Skeletal muscle satellite cell (primary cell): ENCODE results near the gene FBLN7.

Experiments used
- H3K27me3 ChIP-seq: 2 replicates; pipeline ENCODE4 v1.7.0; 2013; ENCODE audit warnings: low read length; ENCODE audit not compliant: control insufficient read depth, insufficient read depth
- H3K36me3 ChIP-seq: 2 replicates; pipeline ENCODE4 v1.7.0; 2013; ENCODE audit warnings: mild to moderate bottlenecking, control low read depth, low read length; ENCODE audit not compliant: insufficient read depth
- H3K4me1 ChIP-seq: 2 replicates; pipeline ENCODE4 v1.7.0; 2013; ENCODE audit warnings: low read length; ENCODE audit not compliant: control insufficient read depth, insufficient read depth
- H3K4me2 ChIP-seq: 2 replicates; pipeline ENCODE4 v1.7.0; 2013; ENCODE audit warnings: mild to moderate bottlenecking, low read length
- H3K4me3 ChIP-seq: 2 replicates; pipeline ENCODE4 v1.7.0; 2013; ENCODE audit warnings: low read length
- H3K9ac ChIP-seq: 2 replicates; pipeline ENCODE4 v1.7.0; 2013; ENCODE audit warnings: mild to moderate bottlenecking, low read depth, low read length, moderate library complexity
- H3K9me3 ChIP-seq: replicated peaks from 2 replicates; pipeline ENCODE4 v1.7.0; 2013; ENCODE audit warnings: mild to moderate bottlenecking, control low read depth, low read length

FBLN7 gene

DNA sequence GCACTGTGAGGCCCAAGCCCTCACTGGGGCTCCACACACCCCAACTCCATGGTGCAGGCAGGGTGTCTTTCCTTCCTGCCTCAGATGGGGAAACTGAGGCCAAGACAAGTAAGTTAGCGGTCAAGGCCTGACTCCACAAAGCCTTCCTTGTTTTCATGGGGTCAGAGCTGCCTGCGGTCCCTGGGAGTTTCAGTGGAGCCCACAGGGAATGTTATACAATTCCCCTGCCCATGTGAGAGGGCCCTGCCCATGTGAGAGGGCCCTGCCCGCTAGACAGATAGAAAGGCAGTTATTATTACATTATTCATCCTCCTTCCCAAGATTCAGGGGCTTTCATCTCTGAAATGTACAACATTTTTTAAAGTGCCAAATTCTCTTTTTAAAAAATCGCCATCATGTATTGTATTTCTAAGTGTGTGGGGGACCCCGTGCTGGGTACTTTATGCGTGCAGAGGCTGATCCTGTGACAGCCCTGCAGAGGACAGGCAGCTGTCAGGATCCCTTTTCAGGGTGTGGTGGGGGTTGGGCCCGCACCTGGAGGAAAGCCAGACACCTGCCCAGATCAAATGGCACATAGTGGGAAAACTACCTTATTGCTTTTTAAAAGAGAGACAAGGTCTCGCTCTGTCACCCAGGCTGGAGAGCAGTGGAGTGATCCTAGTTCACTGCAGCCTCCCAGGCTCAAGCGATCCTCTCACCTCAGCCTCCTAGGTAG, 23.4 kb downstream of the FBLN7 start:
- Histone ChIP-seq H3K27me3 (no peaks in the 10 kb centered on the region), H3K9ac (no peak overlapping the region), H3K4me2 (no peak overlapping the region), H3K36me3 (no peaks in the 10 kb centered on the region), H3K4me1 (peaks cover 10% of the 10 kb centered on the region), H3K4me3 (no peak overlapping the region), H3K9me3 (no peaks in the 10 kb centered on the region)

DNA sequence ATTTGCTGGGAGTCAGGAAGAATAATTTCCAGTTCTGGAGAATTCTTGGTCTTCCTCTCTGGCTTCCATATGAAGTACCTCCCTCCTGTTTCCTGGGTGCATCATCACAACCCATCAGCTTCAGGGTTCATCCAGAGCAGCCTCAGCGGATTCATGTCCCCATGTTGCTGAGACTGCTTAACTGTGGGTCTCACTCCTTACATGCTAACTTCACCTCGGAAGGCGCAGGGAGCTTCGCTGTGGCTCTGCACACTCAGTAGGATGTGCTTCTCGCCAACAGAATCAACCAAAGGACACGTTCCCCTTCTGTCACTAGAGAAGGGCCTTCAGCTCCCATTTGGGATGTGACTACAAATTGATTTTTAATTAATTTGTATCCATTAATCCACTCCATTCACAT, 24.2 kb downstream of the FBLN7 start:
- no peaks in the 10 kb centered on the region for H3K27me3 ChIP-seq
- no peak overlapping the region for H3K4me3 ChIP-seq
- H3K9me3 ChIP-seq = no peaks in the 10 kb centered on the region
- peaks cover 7% of the 10 kb centered on the region for H3K4me1 ChIP-seq
- H3K4me2 ChIP-seq = no peak overlapping the region
- no peaks in the 10 kb centered on the region for H3K36me3 ChIP-seq
- no peak overlapping the region for H3K9ac ChIP-seq

DNA sequence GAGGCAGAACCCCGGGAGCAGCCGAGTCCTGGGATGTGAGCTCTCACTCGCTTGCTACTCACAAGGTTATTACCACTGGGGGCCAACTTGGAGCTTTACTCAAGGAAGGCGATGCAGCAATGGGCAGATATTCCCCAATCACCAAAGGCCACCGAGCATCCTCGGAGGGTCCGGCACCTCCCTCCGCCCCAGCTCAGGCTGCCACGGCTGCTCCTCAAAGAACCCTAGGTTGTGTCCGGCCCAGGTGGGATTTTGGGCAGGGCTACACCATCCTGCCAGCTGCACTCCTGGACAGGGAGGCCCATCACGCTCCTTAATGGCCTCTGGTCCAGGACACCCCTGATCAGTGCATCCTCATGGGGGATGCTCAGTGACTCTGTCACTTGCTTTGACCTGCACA, 24.8 kb downstream of the FBLN7 start:
- H3K27me3 ChIP-seq = no peaks in the 10 kb centered on the region
- H3K4me1 ChIP-seq = peaks cover 8% of the 10 kb centered on the region
- no peak overlapping the region for H3K9ac ChIP-seq
- no peak overlapping the region for H3K4me3 ChIP-seq
- H3K4me2 ChIP-seq = no peak overlapping the region
- H3K36me3 ChIP-seq = no peaks in the 10 kb centered on the region
- no peaks in the 10 kb centered on the region for H3K9me3 ChIP-seq

DNA sequence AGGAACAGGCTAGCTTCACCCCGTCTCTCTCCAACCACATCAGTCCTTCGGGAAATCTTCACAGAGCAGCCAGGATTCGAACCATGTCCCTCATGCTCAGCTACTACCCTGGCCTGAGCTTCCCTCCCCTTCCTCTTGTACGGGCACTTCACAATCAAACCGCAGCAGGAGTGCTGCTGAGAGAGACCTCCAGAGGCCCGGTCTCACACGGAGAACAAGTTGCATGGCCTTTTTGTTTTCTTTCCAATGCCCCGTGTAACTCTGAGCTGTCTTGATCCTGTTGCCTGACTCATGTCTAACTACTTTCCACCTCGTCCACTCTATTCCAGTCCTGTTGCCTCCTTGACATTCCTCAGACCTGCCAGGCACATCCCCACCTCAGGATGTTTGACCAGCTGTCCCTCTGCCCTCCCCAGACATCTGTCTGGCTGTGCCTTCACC, 25.4 kb downstream of the FBLN7 start:
- Histone ChIP-seq H3K4me1 (peaks cover 14% of the 10 kb centered on the region), H3K36me3 (no peaks in the 10 kb centered on the region), H3K9ac (no peak overlapping the region), H3K4me2 (no peak overlapping the region), H3K9me3 (no peaks in the 10 kb centered on the region), H3K27me3 (no peaks in the 10 kb centered on the region), H3K4me3 (no peak overlapping the region)

DNA sequence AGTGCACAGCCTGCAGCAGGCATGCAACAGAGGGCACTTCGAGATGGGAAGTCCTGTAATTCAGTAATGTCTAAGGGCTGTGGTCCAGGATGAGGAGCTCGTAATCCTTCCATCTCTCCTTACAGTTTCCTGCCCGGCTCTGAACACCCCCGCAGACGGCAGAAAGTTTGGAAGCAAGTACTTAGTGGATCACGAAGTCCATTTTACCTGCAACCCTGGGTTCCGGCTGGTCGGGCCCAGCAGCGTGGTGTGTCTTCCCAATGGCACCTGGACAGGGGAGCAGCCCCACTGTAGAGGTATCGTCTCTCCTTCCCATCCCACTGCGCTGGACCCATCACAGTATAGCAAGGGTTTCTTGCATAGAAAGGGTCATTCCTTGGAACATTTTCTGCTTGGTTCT, 26.7 kb downstream of the FBLN7 start:
- Histone ChIP-seq H3K4me1 (peaks cover 11% of the 10 kb centered on the region), H3K36me3 (no peaks in the 10 kb centered on the region), H3K9ac (no peak overlapping the region), H3K4me3 (no peak overlapping the region), H3K9me3 (no peaks in the 10 kb centered on the region), H3K4me2 (no peak overlapping the region), H3K27me3 (no peaks in the 10 kb centered on the region)

DNA sequence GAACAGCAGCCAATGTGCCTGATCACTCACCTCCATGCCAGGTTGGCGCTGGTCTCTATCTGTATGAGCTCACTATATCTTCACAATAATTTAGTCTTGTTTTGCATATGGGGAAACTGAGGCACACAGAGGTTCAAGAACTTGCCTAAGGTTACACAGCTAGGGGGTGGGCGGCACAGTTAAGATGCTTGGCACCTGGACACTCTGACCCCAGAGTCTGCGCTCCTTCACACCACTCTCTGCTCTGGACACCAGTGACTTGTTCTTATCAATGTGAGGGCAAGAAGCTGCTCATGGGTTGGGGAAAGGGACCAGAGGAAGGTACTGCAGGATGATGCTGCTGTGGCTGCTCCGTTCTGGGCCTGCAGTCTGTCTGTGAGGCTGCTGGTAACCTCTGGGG, 27.1 kb downstream of the FBLN7 start:
- no peaks in the 10 kb centered on the region for H3K27me3 ChIP-seq
- H3K9ac ChIP-seq = no peak overlapping the region
- H3K4me2 ChIP-seq = no peak overlapping the region
- no peaks in the 10 kb centered on the region for H3K9me3 ChIP-seq
- peaks cover 11% of the 10 kb centered on the region for H3K4me1 ChIP-seq
- no peaks in the 10 kb centered on the region for H3K36me3 ChIP-seq
- H3K4me3 ChIP-seq = no peak overlapping the region

DNA sequence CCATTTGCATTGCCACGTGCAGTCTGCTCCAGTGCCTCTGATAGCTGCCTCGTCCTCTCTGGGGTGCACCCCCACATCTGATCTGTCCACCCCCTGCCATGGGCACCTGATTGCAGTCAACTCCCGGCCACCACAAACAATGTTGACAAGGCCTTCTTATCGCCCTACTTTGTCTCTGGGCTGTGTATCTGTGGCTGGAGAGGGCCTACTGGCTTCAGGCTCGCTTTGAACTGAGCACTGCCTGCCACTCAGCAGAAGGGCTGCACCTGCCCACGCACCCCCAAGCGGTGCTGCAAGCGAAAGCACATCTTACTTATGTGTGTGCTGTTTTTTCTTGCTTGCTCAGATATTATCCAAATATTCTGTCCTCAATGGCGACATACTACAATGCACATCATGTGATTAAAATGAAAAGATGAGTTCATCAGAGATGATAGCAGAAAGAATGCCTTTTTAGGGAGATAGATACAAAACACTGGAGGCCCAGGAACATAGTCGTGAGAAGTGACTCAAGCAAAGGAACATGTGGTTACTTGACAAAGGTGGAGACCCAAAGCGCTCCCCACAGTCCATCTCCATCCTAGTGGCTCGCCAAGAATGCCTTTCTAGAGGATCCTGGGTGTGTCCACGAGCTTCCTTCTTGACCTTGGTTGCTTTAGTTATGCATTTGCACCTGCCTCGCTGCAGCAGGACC, 28.8 kb downstream of the FBLN7 start:
- no peak overlapping the region for H3K9ac ChIP-seq
- no peaks in the 10 kb centered on the region for H3K9me3 ChIP-seq
- no peaks in the 10 kb centered on the region for H3K36me3 ChIP-seq
- no peak overlapping the region for H3K4me2 ChIP-seq
- H3K4me3 ChIP-seq = no peak overlapping the region
- H3K27me3 ChIP-seq = no peaks in the 10 kb centered on the region
- peaks cover 11% of the 10 kb centered on the region for H3K4me1 ChIP-seq

DNA sequence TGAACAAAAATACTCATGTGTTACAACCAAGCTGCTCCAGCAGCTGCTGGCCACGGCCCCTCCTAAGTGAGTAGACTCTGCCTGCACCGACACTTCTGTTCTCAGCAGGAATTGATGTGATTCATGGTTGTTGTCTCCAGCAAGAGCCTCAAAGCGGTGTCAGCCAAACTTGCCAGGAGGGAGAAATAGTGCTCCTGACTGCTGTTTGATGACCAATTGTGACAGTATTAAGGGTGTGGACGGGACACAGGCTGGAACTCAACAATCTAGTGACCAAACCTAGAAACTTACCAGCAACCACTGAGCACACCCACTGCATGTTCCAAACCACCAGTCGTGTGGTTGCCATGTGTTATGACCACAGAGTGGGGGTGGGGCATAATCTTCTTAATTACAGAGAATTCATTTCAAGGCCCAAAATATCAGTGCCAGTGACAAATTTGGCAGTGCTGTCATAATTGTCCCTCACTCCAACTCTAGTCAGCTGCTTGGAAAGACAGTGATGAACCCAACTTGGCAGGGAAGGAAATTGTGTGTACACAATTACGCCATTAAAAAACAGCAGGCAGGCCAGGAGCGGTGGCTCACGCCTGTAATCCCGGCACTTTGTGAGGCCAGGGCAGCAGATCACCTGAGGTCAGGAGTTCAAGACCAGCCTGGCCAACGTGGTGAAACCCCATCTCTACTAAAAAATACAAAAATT, 30.4 kb downstream of the FBLN7 start:
- peaks cover 11% of the 10 kb centered on the region for H3K4me1 ChIP-seq
- H3K9me3 ChIP-seq = no peaks in the 10 kb centered on the region
- peaks cover under 1% of the 10 kb centered on the region for H3K27me3 ChIP-seq
- no peak overlapping the region for H3K9ac ChIP-seq
- H3K36me3 ChIP-seq = no peaks in the 10 kb centered on the region
- H3K4me3 ChIP-seq = no peak overlapping the region
- H3K4me2 ChIP-seq = peak overlapping the region; percentile 25

DNA sequence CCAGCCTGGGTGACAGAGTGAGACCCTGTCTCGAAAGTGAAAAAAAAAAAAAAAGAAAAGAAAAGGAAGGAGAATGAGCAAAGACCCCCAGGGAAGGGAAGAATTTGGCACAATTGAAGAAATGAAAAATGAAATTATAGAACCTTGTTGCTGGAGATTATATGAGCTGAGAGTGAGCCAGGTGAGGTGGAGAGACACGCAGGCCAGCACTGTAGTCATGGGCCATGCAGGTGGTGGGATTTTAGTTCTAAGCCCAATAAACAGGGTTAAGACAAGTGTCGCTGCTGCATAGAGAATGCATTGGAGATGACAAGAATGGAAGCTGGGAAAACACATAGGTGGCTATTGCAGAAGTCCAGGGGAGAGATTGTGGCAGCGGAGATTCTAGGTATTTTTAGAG, 32.3 kb downstream of the FBLN7 start:
- H3K4me3 ChIP-seq = no peak overlapping the region
- peaks cover 11% of the 10 kb centered on the region for H3K4me1 ChIP-seq
- H3K36me3 ChIP-seq = no peaks in the 10 kb centered on the region
- H3K9ac ChIP-seq = no peak overlapping the region
- H3K9me3 ChIP-seq = no peaks in the 10 kb centered on the region
- H3K4me2 ChIP-seq = no peak overlapping the region
- H3K27me3 ChIP-seq = peaks cover 7% of the 10 kb centered on the region

DNA sequence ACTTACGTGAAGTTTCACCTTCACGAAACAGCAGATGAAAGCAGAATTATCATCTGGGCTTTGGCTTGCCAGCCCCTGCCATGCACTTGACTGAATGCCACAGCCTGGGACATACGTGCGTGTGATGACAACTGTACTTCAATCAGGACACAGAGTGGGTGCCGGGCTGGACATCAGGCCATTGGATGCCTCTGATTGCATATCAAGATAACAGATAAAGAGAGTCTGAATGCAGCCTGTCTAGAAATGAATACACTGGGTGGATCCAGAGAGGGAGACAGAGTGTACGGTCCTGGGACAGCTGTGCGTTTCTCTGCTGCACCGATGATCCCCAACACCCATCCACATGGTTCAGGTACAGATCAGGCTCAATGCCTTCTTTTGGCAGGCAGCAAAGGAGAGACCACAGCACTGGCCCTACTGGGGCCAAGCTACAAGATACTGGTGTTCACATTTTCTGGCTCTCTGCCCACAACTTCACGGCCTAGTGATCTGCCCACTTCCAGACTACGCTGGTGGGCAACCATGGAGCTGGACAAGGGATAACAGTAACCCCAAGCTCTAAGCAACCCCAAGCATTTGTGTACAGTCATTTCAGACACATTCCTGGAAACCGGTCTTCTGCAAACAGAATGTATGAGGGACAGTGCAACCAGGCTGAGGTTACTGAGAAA, 35.6 kb downstream of the FBLN7 start:
- Histone ChIP-seq H3K4me3 (no peak overlapping the region), H3K27me3 (peaks cover 7% of the 10 kb centered on the region), H3K4me2 (no peak overlapping the region), H3K9me3 (no peaks in the 10 kb centered on the region), H3K4me1 (peaks cover under 1% of the 10 kb centered on the region), H3K36me3 (no peaks in the 10 kb centered on the region), H3K9ac (no peak overlapping the region)

DNA sequence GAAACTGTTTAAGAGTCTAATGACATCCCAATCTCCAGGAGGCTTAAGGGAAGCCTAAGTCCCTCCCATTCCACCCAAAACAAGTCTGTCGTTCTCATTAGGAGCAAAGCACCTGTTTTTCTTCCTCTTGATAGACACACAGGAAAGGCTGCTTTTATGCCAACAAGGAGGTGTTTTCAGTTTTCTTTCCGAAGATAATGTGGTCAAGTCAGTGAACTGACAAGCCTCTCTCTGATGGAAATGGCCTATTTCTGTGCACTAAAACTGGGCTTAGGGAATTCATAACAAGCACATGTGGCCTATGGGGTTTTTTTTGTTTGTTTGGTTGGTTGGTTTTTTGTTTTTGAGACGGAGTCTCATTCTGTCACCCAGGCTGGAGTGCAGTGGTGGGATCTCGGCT, 36.2 kb downstream of the FBLN7 start:
- Histone ChIP-seq H3K27me3 (peaks cover 7% of the 10 kb centered on the region), H3K36me3 (no peaks in the 10 kb centered on the region), H3K4me3 (no peak overlapping the region), H3K4me2 (no peak overlapping the region), H3K4me1 (no peaks in the 10 kb centered on the region), H3K9ac (no peak overlapping the region), H3K9me3 (no peaks in the 10 kb centered on the region)
